Immature natural killer cell (primary cell): ENCODE results near the gene SGF29. TPM values are rescaled to one million over a fixed set of nuclear protein-coding genes. Genes with fewer than 3 reads are reported as not detected.
"Not testable (repeated sequence)": the region's sequence is repeated elsewhere in the genome, so short reads cannot be mapped to it uniquely, and the experiment has no call there.

Source experiments
- DNase-seq, 3 donors: peaks; one replicate each; pipeline ENCODE4 v3.0.0; 2022; ENCODE audit warnings: mixed read lengths in 1 of 3
- H3K27ac Mint-ChIP-seq, 6 donors: one replicate each; pipeline ENCODE4 v1.8.0; 2020; ENCODE audit warnings: mixed read lengths in 6 of 6, mild to moderate bottlenecking in 5 of 6, inconsistent platforms in 4 of 6, moderate library complexity in 3 of 6
- H3K27me3 Mint-ChIP-seq, 3 donors: one replicate each; pipeline ENCODE4 v1.8.0; 2020 to 2021; ENCODE audit warnings: low read depth in 3 of 3, mild to moderate bottlenecking in 3 of 3, mixed read lengths in 3 of 3, moderate library complexity in 3 of 3, inconsistent platforms in 1 of 3
- H3K36me3 Mint-ChIP-seq, 3 donors: one replicate each; pipeline ENCODE4 v1.8.0; 2020; ENCODE audit warnings: mixed read lengths in 3 of 3, inconsistent platforms in 2 of 3, mild to moderate bottlenecking in 2 of 3
- H3K4me1 Mint-ChIP-seq, 2 donors: one replicate each; pipeline ENCODE4 v1.8.0; 2020; ENCODE audit warnings: inconsistent platforms in 2 of 2, mild to moderate bottlenecking in 2 of 2, mixed read lengths in 2 of 2, moderate library complexity in 1 of 2
- H3K4me3 Mint-ChIP-seq, 5 donors: one replicate each; pipeline ENCODE4 v1.8.0; 2020; ENCODE audit warnings: mild to moderate bottlenecking in 5 of 5, mixed read lengths in 5 of 5, inconsistent platforms in 3 of 5, moderate library complexity in 3 of 5
- H3K9me3 Mint-ChIP-seq, 6 donors: one replicate each; pipeline ENCODE4 v1.8.0; 2020; ENCODE audit warnings: mild to moderate bottlenecking in 6 of 6, mixed read lengths in 6 of 6, inconsistent platforms in 4 of 6, moderate library complexity in 3 of 6
- polyA plus RNA-seq, 3 donors: library from polyadenylated mRNA; unstranded; fragments of 300-500 nt; fragmentation: Illumina TruSeq; gene quantifications; one replicate each; pipeline ENCODE4 v1.2.3, GENCODE V29; 2021

Gene SGF29
- polyA plus RNA-seq, 3 donors from 2014 or later, result 39.7 to 58.8 (median 40.8) TPM

GRCh38 chr16:28636093-28636823, 82.5 kb downstream of the SGF29 start:
- not testable (repeated sequence) for DNase-seq, H3K27ac Mint-ChIP-seq, H3K9me3 Mint-ChIP-seq, H3K36me3 Mint-ChIP-seq, H3K27me3 Mint-ChIP-seq, H3K4me3 Mint-ChIP-seq, H3K4me1 Mint-ChIP-seq

GRCh38 chr16:28637765-28638164, 84.0 kb downstream of the SGF29 start, which contains the start of gene NPIPB8:
Gene NPIPB8, plus strand, starts transcription at chr16:28638065. Its CDS starts 296 bp downstream, at chr16:28638361.
- H3K4me1 Mint-ChIP-seq, H3K4me3 Mint-ChIP-seq, DNase-seq, H3K27ac Mint-ChIP-seq, H3K27me3 Mint-ChIP-seq, H3K36me3 Mint-ChIP-seq, H3K9me3 Mint-ChIP-seq: not testable (repeated sequence)

GRCh38 chr16:28638359-28638758, 84.6 kb downstream of the SGF29 start:
- not testable (repeated sequence) for H3K27ac Mint-ChIP-seq, H3K4me3 Mint-ChIP-seq, H3K4me1 Mint-ChIP-seq, H3K36me3 Mint-ChIP-seq, H3K9me3 Mint-ChIP-seq, H3K27me3 Mint-ChIP-seq, DNase-seq

GRCh38 chr16:28639959-28640358, 86.2 kb downstream of the SGF29 start:
- H3K9me3 Mint-ChIP-seq, H3K4me1 Mint-ChIP-seq, H3K36me3 Mint-ChIP-seq, DNase-seq, H3K27ac Mint-ChIP-seq, H3K4me3 Mint-ChIP-seq, H3K27me3 Mint-ChIP-seq: not testable (repeated sequence)

Other genes starting within 250 kb of the SGF29 start
- under 1 TPM in 2 of 3 donors, not detected in 1; 0.12 to 0.19 TPM for gene NPIPB6, start 190.4 kb upstream of the SGF29 start, polyA plus RNA-seq
- 10 to 100 TPM in 2 of 3 donors, 1 to 10 TPM in 1; 9.7 to 31.1 (median 19.0) TPM for gene EIF3CL, start 150.1 kb upstream of the SGF29 start, polyA plus RNA-seq
- gene NPIPB7, start 81.6 kb upstream of the SGF29 start, polyA plus RNA-seq, result not detected
- gene CLN3, start 61.8 kb upstream of the SGF29 start, polyA plus RNA-seq, result 10 to 100 TPM; 18.8 to 52.2 (median 32.2) TPM
- 10 to 100 TPM in 1 of 3 donors, 1 to 10 TPM in 1, under 1 TPM in 1; 0.49 to 15.2 (median 2.6) TPM for gene APOBR, start 59.3 kb upstream of the SGF29 start, polyA plus RNA-seq
- not detected for gene IL27, start 47.1 kb upstream of the SGF29 start, polyA plus RNA-seq
- gene NUPR1, start 14.9 kb upstream of the SGF29 start, polyA plus RNA-seq, result not detected
- under 1 TPM in 1 of 3 donors, not detected in 2; 0.44 TPM for gene SULT1A2, start 43.1 kb downstream of the SGF29 start, polyA plus RNA-seq
- gene SULT1A1, start 56.1 kb downstream of the SGF29 start, polyA plus RNA-seq, result 1 to 10 TPM; 4.5 to 7.0 (median 6.5) TPM
- not detected for gene NPIPB8, start 84.1 kb downstream of the SGF29 start, polyA plus RNA-seq
- gene EIF3C, start 157.5 kb downstream of the SGF29 start, polyA plus RNA-seq, result 100 to 1,000 TPM; 159 to 311 (median 198) TPM
- not detected for gene NPIPB9, start 197.9 kb downstream of the SGF29 start, polyA plus RNA-seq